GM18517 (cell line): Measurements from ENCODE around the gene PLGLB2.
"Not testable (repeated sequence)": the region's sequence is repeated elsewhere in the genome, so short reads cannot be mapped to it uniquely, and the experiment has no call there.

Experiments
- ATAC-seq: cut with Tn5 transposase; IDR thresholded peaks from one replicate; pipeline ENCODE4 v1.9.1; 2021; ENCODE audit warnings: mild to moderate bottlenecking, moderate library complexity; ENCODE audit not compliant: unreplicated experiment

Gene PLGLB2

DNA sequence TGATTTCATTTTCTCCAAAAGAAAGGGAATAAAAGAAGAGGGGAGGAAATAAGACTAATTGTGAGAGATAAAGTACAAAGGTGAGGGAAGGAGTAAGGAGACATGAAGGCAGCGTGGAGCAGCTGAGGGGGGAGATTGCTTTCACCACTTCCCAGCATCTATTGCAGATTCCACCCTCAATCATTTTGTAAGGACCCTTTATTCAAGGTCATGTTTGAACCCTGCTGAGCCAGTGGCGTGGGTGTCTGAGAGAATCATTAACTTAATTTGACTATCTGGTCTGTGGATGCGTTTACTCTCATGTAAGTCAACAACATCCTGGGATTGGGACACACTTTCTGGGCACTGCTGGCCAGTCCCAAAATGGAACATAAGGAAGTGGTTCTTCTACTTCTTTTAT, at the start of gene PLGLB2:
Gene PLGLB2, plus strand, starts transcription at position 297 of the 400 bp plus-strand sequence. Its CDS starts 67 bp downstream, at position 364.
- ATAC-seq, result not testable (repeated sequence)

DNA sequence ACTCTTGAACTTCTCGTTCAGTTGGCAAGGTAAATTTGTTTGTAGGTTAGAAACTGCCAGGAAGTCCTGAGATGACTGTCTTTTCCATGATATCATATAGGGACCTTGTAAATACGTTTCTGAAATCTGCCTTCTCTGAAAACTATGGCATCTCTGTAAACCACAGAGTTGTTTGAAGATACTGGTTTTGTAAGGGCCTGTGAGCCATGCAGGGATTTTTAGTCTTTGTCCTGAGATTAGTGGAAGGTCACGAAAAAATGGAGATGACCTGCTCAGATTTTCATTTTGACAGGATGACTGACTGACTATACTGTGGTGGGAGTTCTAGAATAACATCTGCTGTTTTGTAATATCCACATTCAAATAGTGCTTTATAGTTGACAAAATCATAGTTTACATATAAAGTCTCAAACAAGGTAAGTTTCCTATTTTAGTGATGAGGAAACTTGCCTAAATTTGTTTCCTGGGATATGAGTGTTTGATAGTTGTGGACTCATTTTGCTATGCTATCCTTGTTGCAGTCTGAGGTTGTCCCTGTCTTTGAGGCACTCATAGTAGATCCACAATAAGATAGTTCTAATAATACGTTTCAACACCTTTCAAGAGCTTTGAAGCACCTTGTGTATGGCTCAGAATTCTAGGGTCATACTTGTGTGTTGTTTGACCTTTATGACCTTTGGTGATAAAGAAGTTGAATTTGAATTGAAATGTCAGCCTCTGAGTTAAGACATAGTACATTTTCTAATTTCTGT, 43.1 kb upstream of the PLGLB2 start:
- not testable (repeated sequence) for ATAC-seq

DNA sequence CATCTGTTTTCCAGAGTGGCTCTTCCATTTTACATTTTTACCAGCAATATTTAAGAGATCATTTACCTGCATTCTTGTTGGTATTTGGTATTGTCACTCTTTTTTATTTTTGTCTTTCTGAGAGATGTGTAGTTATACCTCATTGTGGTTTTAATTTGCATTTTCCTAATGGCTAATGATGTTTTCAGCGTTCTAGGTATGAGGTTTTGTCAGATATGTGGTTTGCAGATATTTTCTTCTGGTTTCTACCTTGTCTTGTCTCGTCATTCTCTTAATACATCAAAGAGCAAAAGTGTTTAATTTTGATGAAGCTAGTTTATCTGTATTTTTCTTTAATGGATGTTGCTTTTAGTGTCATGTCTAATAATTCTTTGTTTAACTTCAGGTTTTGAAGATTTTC, 39.5 kb upstream of the PLGLB2 start:
- not testable (repeated sequence) for ATAC-seq

DNA sequence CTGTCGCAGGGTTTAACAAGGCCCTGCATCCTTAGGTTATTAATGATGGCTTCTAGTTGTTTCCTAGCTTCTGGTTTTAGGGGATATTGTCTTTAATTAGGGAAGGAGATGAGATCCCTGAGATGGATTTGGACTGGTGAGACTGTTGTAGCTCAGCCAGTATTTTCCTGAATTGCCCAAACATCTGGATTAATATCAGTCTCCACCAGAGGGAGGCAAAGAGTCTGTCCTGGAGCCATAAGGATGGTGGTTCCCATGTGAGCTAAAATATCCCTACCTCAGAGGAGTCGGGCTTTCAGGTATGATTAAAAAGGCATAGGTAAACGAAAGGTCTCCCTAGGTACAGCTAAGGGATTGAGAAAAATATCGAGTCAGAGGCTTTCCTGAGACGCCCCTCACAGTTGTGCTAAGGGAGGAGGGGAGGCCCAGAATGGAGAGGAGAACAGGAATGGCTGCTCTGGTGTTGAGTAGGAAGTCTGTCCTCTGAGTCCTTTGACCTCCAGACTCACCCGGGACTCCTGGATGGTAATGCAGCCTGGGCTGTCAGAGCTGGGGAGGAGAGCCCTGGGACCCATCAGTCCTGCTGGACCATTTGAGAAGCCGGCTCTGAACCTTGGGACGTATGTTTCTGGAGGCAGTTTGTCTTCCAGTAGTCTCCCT, 19.8 kb upstream of the PLGLB2 start:
- ATAC-seq, result not testable (repeated sequence)

DNA sequence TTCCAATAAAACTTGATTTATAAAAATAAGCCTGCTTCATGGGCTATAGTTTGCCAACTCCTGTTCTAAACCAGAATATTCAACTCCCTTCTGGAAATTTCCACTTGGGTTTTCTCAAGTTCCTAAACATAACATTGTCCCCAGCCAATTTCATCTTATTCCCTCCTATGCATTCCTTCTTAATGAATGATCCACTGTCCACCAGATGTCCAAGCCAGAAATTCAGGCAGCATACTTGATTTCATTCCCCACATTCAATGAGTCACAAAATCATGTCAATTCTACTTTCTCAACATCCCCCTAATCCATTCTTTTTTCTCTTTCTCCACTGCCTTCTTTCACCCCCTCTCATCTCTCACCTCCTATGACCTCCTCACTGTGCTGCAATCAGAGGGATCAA, 7.0 kb upstream of the PLGLB2 start:
- not testable (repeated sequence) for ATAC-seq

DNA sequence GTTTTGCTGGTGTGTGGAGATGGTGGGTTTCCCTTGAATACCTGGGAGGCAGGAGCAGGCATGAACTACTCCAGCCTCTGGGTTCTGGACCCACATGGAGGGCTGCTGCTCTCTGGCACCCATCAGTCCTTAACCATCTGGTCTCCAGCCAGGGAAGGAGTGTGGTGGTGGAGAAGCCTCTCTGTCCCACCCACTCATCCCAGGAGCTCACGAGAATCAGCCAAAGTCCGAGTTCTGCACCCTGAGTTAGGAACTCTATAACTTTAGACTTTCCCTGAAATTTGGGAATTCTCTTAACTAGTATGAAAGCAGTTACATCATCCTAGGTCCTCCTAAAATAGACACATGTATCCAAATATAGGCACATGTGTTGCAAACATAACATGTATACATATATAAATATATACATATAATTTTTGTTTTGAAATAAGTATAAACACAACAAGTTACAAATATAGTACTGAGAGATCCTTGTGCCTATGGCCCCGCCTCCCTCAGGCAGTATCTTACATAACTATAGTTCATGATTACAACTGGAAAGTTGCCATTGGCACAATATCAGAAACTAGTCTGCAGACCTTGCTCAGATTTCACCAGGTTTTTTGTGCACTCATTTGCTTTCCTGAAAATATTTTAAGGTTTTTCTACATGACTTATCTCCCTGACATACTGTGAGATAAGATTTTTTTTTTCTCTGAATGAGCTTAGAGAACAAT, 5.3 kb upstream of the PLGLB2 start:
- not testable (repeated sequence) for ATAC-seq

DNA sequence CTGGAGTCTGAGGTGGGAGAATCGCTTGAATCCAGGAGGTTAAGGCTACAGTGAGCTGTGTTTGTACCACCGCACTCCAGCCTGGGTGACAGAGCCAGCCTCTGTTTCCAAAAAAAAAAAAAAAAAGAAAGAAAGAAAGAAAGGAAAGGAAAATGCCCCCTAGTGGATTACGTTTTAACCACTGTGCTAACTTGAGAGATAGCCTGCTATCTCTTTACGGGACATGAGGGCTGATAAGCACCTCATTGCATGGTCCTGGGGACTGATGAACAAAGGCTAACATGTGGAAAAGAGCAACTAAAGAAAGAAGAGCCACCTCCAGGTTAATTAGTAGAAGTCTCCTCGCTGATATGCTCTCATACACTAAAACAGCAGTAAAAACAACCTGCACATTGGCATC, 4.2 kb upstream of the PLGLB2 start:
- not testable (repeated sequence) for ATAC-seq

DNA sequence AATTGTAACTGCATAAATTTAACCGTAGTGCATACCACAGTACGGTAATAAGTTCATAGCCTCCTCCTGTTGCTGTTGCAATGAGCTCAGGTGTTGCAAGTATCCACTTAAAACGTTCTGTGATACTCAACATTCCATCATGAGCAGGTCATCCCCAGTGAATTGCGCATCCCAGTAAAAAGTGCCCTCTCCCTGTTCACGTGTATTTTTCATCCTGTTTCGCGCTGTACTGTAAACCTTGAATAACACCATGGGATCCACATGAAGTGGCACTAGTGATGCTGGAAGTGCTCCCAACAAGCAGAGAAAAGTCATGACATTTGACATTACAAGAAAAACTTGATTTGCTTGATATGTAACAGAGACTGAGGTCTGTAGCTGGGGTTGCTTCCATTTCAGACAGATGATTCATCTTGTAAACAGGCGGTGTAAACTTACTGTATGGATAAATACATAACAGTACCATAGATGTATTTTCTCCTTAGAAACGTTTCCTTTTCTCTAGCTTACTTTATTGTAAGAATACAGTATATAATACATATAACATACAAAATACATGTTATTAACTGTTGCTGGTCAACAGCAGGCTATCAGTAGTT, 2.4 kb upstream of the PLGLB2 start:
- ATAC-seq, result not testable (repeated sequence)

DNA sequence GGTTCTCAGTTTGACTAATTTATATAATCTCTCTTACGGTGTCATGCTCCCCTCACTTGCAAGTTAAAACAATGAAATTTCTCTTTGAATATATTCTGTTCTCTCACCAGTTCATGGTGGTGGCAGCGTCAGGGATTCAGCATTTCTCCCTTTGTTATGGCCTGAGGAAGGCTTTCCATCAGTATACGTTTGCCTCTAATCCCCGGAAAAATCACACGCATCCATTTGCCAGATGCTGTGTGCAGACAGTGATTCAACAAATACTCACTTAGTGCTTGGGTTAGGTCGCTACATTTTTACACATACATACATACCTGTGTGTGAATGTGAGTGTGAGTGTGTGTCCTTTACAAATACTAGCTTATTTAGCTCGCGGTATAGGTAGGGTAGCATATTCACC, 637 bp downstream of the PLGLB2 start:
- not testable (repeated sequence) for ATAC-seq

DNA sequence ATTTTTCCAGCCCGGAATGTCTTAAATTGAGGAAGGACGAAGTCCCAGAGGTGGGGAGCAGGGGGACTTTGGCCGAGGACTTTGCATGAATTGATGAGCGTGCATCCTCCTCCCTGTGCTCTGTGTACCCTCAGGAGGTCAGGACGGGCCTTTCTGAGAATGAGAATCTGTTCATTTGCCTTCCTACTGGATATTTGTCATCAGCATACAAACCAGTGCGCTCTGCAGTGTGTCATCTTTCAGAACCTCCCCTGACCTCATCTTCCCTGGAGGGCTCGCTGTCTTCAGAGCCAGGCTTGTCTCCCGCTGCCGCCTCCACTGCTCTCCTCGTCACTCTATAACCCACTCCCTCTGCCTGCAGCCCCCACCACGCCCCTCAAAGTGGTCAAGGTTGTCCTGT, 2.7 kb downstream of the PLGLB2 start:
- ATAC-seq, result not testable (repeated sequence)

DNA sequence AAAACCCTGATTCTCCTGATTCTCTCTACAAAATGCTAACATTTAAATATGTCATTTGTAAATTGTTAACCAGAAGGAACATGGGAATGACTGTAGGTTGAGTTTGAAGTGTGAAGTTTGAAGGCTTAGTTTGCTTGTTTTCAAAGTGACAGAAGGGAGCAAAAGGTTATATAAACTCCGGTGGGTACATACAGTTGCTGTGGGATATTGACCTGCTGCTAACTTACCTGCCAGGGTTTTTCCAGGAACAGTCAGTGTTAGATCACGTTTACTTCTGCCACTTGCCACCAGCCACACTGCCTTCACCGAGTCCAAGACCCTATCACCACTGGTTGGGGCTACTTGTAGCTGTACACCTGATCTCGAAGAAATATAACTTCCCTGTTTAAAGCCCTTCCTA, 6.9 kb downstream of the PLGLB2 start:
- not testable (repeated sequence) for ATAC-seq
